ENCODE data around the gene NPLOC4. TPM values are rescaled to one million over a fixed set of nuclear protein-coding genes. Genes with fewer than 3 reads are reported as not detected.
A peak's percentile ranks its signal among the peaks of the same experiment; 100 is the strongest.

Gene NPLOC4
- total and polyA plus RNA-seq, 11 donors, result 28.2 to 133 (median 99.2) TPM

- DNase-seq (no peak), ATAC-seq (no peak)
- WGBS, 4 donors, result 88 to 96% (median 95%) methylated on average over 9 of the region's 9 CpGs
- Histone ChIP-seq H3K4me3 (no peak overlapping the region), H3K27me3 (no peaks in the 10 kb centered on the region), H3K9me3 (no peaks in the 10 kb centered on the region), H3K27ac (no peak overlapping the region), H3K4me1 (peaks cover 0 to 21% (median 5%) of the 10 kb centered on the region in 12 donors), H3K36me3 (peaks cover 0 to 7% (median 3%) of the 10 kb centered on the region in 9 donors)
- intact Hi-C loops (cut with DNase I), result no loop called here
- TF ChIP-seq CTCF (IDR thresholded peaks at IDR 0.05) (no peak), POLR2A (IDR thresholded peaks at IDR 0.05) (no peak)
These were observed 23.5 kb upstream of the NPLOC4 start for GRCh38 chr17:81660441-81660840.

- DNase-seq (no peak), ATAC-seq (no peak)
- H3K9me3 ChIP-seq, result no peaks in the 10 kb centered on the region
- H3K27ac ChIP-seq, result no peak overlapping the region
- H3K4me3 ChIP-seq, result no peak overlapping the region
- no peak for TF ChIP-seq POLR2A (IDR thresholded peaks at IDR 0.05)
- TF ChIP-seq CTCF (IDR thresholded peaks at IDR 0.05), result no peak
- intact Hi-C loops (cut with DNase I), result no loop called here
- H3K36me3 ChIP-seq, result peaks cover 0 to 1% (median 0%) of the 10 kb centered on the region in 9 donors
- peaks cover 0 to 15% (median 0%) of the 10 kb centered on the region in 12 donors for H3K4me1 ChIP-seq
- 62 to 74% (median 68%) methylated on average over 5 of the region's 5 CpGs for WGBS, 4 donors
- H3K27me3 ChIP-seq, result peaks cover 0 to 1% (median 0%) of the 10 kb centered on the region in 9 donors
These were observed 22.1 kb upstream of the NPLOC4 start for GRCh38 chr17:81659038-81659437.

- 40 to 100% (median 52%) methylated on average over 1 to 4 of the region's 4 CpGs for WGBS, 4 donors
- peaks cover 0 to 20% (median 0%) of the 10 kb centered on the region in 9 donors for H3K27me3 ChIP-seq
- H3K4me1 ChIP-seq, result peaks cover 0 to 15% (median 0%) of the 10 kb centered on the region in 12 donors
- H3K27ac ChIP-seq, result no peak overlapping the region
- TF ChIP-seq CTCF (IDR thresholded peaks at IDR 0.05) (no peak), POLR2A (IDR thresholded peaks at IDR 0.05) (no peak)
- ATAC-seq, result peak in 1 of 4 donors; percentile 56
- H3K9me3 ChIP-seq, result no peaks in the 10 kb centered on the region
- intact Hi-C loops (cut with DNase I), result no loop called here
- H3K36me3 ChIP-seq, result no peaks in the 10 kb centered on the region
- DNase-seq, result no peak
- no peak overlapping the region for H3K4me3 ChIP-seq
These were observed 19.9 kb upstream of the NPLOC4 start for GRCh38 chr17:81656835-81657234.

- intact Hi-C loops (cut with DNase I), result no loop called here
- Histone ChIP-seq H3K36me3 (no peaks in the 10 kb centered on the region), H3K4me1 (peaks cover 0 to 15% (median 0%) of the 10 kb centered on the region in 12 donors), H3K4me3 (no peak within 1 kb of the TSS), H3K27me3 (peaks cover 0 to 26% (median 0%) of the 10 kb centered on the region in 9 donors), H3K9me3 (no peaks in the 10 kb centered on the region), H3K27ac (no peak within 1 kb of the TSS)
- WGBS, 4 donors, result 78 to 88% (median 81%) methylated on average over 7 to 15 of the region's 15 CpGs
- DNase-seq, result no peak
- no peak for ATAC-seq
- no peak for TF ChIP-seq CTCF (IDR thresholded peaks at IDR 0.05)
- TF ChIP-seq POLR2A (IDR thresholded peaks at IDR 0.05), result no peak
These were observed 19.3 kb upstream of the NPLOC4 start, which contains the start of gene PDE6G for GRCh38 chr17:81656118-81656743. Gene PDE6G, minus strand, starts transcription at chr17:81656542. Its CDS starts 3,237 bp downstream, at chr17:81653305.

Data from heart left ventricle (tissue), 16 donors.